Measurements from ENCODE around the gene ZFP37.

Gene ZFP37

GRCh38 chr9:113026200-113026599 is 30.3 kb downstream of the ZFP37 start:
- POLR2A ChIA-PET: no interaction called here
- Histone ChIP-seq H3K27ac (ENCODE audit: extremely low read depth, low read depth, low read length) (no peak overlapping the region), H3K4me3 (ENCODE audit: low read depth, low read length) (no peak overlapping the region), H3K9me3 (ENCODE audit: control insufficient read depth, insufficient read depth, low read depth, low read length) (no peaks in the 10 kb centered on the region), H3K36me3 (ENCODE audit: control insufficient read depth in 2 of 2, insufficient read depth in 1 of 2, low read length in 2 of 2) (no peaks in the 10 kb centered on the region), H3K4me1 (ENCODE audit: control insufficient read depth, insufficient read depth, low read length) (no peaks in the 10 kb centered on the region)
- TF ChIP-seq ZNF146 (tag by site-specific recombination; IDR thresholded peaks at IDR 0.05) (no peak), PRDM10 (tag by site-specific recombination; IDR thresholded peaks at IDR 0.05) (no peak), ZNF664 (tag by site-specific recombination; IDR thresholded peaks at IDR 0.05) (no peak), ZNF580 (tag by site-specific recombination; IDR thresholded peaks at IDR 0.05) (no peak)
- CTCF ChIA-PET: interaction anchor here (1.2 kb wide), 1 partner anchor 19 kb away, joined by 3 read pairs; no protein-coding TSS in a partner anchor

GRCh38 chr9:113018247-113018646 is 38.3 kb downstream of the ZFP37 start:
- no peaks in the 10 kb centered on the region for H3K4me1 ChIP-seq (ENCODE audit: control insufficient read depth, insufficient read depth, low read length)
- H3K27ac ChIP-seq (ENCODE audit: extremely low read depth, low read depth, low read length): no peak overlapping the region
- 0 out of 2 replicates have a peak, but pooled peaks have one; percentile 39 for TF ChIP-seq ZNF280D (tag by site-specific recombination; IDR thresholded peaks at IDR 0.05)
- no peak for TF ChIP-seq OSR2 (tag by site-specific recombination; IDR thresholded peaks at IDR 0.05)
- TF ChIP-seq ZNF146 (tag by site-specific recombination; IDR thresholded peaks at IDR 0.05): peak; percentile 83
- no peaks in the 10 kb centered on the region for H3K9me3 ChIP-seq (ENCODE audit: control insufficient read depth, insufficient read depth, low read depth, low read length)
- POLR2A ChIA-PET: no interaction called here
- CTCF ChIA-PET: no interaction called here
- no peak overlapping the region for H3K4me3 ChIP-seq (ENCODE audit: low read depth, low read length)
- H3K36me3 ChIP-seq (ENCODE audit: control insufficient read depth in 2 of 2, insufficient read depth in 1 of 2, low read length in 2 of 2): no peaks in the 10 kb centered on the region

GRCh38 chr9:113012492-113012891 is 44.0 kb downstream of the ZFP37 start:
- ChIA-PET POLR2A (interaction anchor here (0.6 kb wide), 1 partner anchor 510 kb away, joined by 3 read pairs; no protein-coding TSS in a partner anchor), CTCF (interaction anchor here (0.6 to 1.0 kb wide), 2 partner anchors 97 to 100 kb away, joined by 3 read pairs; no protein-coding TSS in a partner anchor)
- no peak overlapping the region for H3K4me3 ChIP-seq (ENCODE audit: low read depth, low read length)
- peaks cover 0 to 19% of the 10 kb centered on the region in 2 experiments; a peak in 1 of 3 replicates for H3K36me3 ChIP-seq (ENCODE audit: control insufficient read depth in 2 of 2, insufficient read depth in 1 of 2, low read length in 2 of 2)
- no peaks in the 10 kb centered on the region for H3K9me3 ChIP-seq (ENCODE audit: control insufficient read depth, insufficient read depth, low read depth, low read length)
- TF ChIP-seq ZNF548 (tag by site-specific recombination; IDR thresholded peaks at IDR 0.05) (no peak), KLF16 (tag by site-specific recombination; IDR thresholded peaks at IDR 0.05) (no peak), ZNF670 (tag by site-specific recombination; IDR thresholded peaks at IDR 0.05; ENCODE audit: low read depth) (no peak), ZNF280C (tag by site-specific recombination; IDR thresholded peaks at IDR 0.05) (no peak), ZNF335 (tag by site-specific recombination; conservative IDR thresholded peaks at IDR 0.05) (peak; percentile 30; the same call in 1 of the 2 replicates)
- H3K4me1 ChIP-seq (ENCODE audit: control insufficient read depth, insufficient read depth, low read length): no peaks in the 10 kb centered on the region
- no peak overlapping the region for H3K27ac ChIP-seq (ENCODE audit: extremely low read depth, low read depth, low read length)

All from HEK293 (cell line).